Measurements from ENCODE around the gene MED27. TPM values are rescaled to one million over a fixed set of nuclear protein-coding genes. Genes with fewer than 3 reads are reported as not detected.

Gene MED27
- total and polyA plus RNA-seq, 2 of the 4 experiments (the other 2 are of a cell fraction): 50.2 to 63.4 TPM

- TF ChIP-seq CEBPB (IDR thresholded peaks at IDR 0.05; ENCODE audit: low read depth, low read length) (no peak), RCOR1 (IDR thresholded peaks at IDR 0.05; ENCODE audit: insufficient replicate concordance, low read length) (no peak)
- Histone ChIP-seq H3K4me1 (ENCODE audit: control insufficient read depth, insufficient read depth, low read length) (peaks cover 22% of the 10 kb centered on the region), H3K4me2 (ENCODE audit: low read depth, low read length) (no peak overlapping the region), H2AK9ac (replicated peaks; ENCODE audit: low read depth, low read length, poor library complexity) (no peak overlapping the region), H3K4ac (ENCODE audit: low read depth, low read length) (no peak overlapping the region), H2AFZ (replicated peaks; ENCODE audit: low read length, poor library complexity) (no peak overlapping the region), H4K91ac (ENCODE audit: insufficient read depth, low read depth, low read length) (no peak overlapping the region), H4K8ac (ENCODE audit: low read depth in 2 of 2, low read length in 2 of 2) (no peak overlapping the region), H3K9ac (ENCODE audit: low read depth, low read length) (no peak overlapping the region), H3K79me1 (ENCODE audit: low read depth in 1 of 2, low read length in 2 of 2) (peaks cover 46 to 81% of the 10 kb centered on the region in 2 experiments), H3K4me3 (ENCODE audit: insufficient read depth, low read depth, low read length) (no peak overlapping the region), H3K14ac (replicated peaks; ENCODE audit: low read depth, low read length) (no peak overlapping the region), H3K9me3 (ENCODE audit: control insufficient read depth, insufficient read depth, low read length) (no peaks in the 10 kb centered on the region), H3K23ac (ENCODE audit: low read depth, low read length) (no peak overlapping the region), H3K56ac (ENCODE audit: extremely low read depth, insufficient read depth, low read length) (no peak overlapping the region), H2BK15ac (ENCODE audit: low read depth, low read length) (no peak overlapping the region), H3K27ac (ENCODE audit: insufficient read depth, low read length) (no peak overlapping the region), H2BK5ac (ENCODE audit: low read depth, low read length, poor library complexity, severe bottlenecking) (no peak overlapping the region), H3K9me1 (ENCODE audit: insufficient read depth, low read length) (peaks cover 32% of the 10 kb centered on the region), H3K36me3 (ENCODE audit: control insufficient read depth, insufficient read depth, low read length) (no peaks in the 10 kb centered on the region), H3K27me3 (ENCODE audit: control insufficient read depth, insufficient read depth, low read length) (no peaks in the 10 kb centered on the region), H2AK5ac (ENCODE audit: low read depth, low read length) (no peak overlapping the region), H2BK120ac (ENCODE audit: low read depth, low read length) (no peak overlapping the region), H4K5ac (ENCODE audit: low read depth, low read length) (no peak overlapping the region), H4K20me1 (ENCODE audit: insufficient read depth, low read length) (peaks cover 38% of the 10 kb centered on the region), H2BK20ac (ENCODE audit: low read depth, low read length) (no peak overlapping the region), H3K18ac (ENCODE audit: low read depth, low read length) (no peak overlapping the region)
- POLR2A ChIA-PET (ENCODE audit: unreplicated experiment): no interaction called here
- no peak for ATAC-seq (ENCODE audit: low read depth)
- dilution Hi-C loops (cut with HindIII; ENCODE audit: low sequenced_read_pairs, unreplicated experiment): no loop called here
- in situ Hi-C loops (cut with MboI; ENCODE audit: low sequenced_read_pairs): no loop called here
- DNase-seq: no peak
- no CpG with 5 or more reads among the region's 7 CpGs for WGBS, 2 experiments (ENCODE audit: extremely low coverage in 2 of 2, insufficient read length in 1 of 2)
- CTCF ChIA-PET: no interaction called here
- intact Hi-C loops (cut with micrococcal nuclease): loop anchor here (10.0 kb wide), 1 partner anchor 140 kb away; the partner anchor contains the start of gene NTNG2
- BruUV-seq (replicated peaks): no TSS peak
These were observed 55.1 kb downstream of the MED27 start for GRCh38 chr9:132024589-132024988.
